HS-27A (cell line): Measurements from ENCODE around the gene ZNF595.
"Not testable (repeated sequence)": the region's sequence is repeated elsewhere in the genome, so short reads cannot be mapped to it uniquely, and the experiment has no call there.

ENCODE experiments used
- DNase-seq: peaks from one replicate; pipeline ENCODE4 v3.0.0-alpha.2; 2012; ENCODE audit warnings: low read depth, missing footprints

The ZNF595 gene

DNA sequence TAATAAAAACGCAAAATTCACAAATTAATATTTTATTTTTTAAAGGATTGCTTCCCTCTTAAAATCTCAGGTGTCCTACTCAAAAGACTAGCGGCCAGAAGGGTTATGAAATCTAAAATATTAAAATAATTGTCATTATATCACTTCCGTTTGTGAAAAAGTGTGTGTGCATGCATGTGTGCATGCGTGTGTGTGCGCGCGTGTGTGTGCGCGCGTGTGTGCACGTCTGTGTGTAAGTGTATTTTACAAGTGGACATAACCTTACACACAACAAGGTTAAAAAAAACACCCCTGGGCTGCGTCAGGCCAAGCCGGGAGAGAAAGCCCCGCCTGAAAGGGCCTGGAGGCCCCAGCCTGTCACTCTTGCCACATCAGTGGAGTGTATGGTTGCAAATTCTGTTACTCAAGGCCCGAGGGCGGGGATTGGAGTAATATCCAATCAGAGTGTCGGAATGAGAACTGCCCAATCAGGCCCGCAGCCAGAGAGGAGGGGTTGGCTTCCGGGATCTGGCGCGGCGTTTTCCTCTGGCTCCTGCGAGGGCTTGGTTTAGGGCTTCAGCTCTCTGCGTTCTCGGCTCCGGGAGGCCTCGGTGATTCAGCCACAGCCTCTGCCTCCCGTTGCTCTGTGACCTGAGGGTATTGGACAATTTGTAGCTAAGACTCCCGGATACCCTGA is at the start of gene ZNF595:
Gene ZNF595, plus strand, starts transcription at position 518 of the 676 bp plus-strand sequence. CDS start 168 bp downstream, outside the sequence.
- not testable (repeated sequence) for DNase-seq

DNA sequence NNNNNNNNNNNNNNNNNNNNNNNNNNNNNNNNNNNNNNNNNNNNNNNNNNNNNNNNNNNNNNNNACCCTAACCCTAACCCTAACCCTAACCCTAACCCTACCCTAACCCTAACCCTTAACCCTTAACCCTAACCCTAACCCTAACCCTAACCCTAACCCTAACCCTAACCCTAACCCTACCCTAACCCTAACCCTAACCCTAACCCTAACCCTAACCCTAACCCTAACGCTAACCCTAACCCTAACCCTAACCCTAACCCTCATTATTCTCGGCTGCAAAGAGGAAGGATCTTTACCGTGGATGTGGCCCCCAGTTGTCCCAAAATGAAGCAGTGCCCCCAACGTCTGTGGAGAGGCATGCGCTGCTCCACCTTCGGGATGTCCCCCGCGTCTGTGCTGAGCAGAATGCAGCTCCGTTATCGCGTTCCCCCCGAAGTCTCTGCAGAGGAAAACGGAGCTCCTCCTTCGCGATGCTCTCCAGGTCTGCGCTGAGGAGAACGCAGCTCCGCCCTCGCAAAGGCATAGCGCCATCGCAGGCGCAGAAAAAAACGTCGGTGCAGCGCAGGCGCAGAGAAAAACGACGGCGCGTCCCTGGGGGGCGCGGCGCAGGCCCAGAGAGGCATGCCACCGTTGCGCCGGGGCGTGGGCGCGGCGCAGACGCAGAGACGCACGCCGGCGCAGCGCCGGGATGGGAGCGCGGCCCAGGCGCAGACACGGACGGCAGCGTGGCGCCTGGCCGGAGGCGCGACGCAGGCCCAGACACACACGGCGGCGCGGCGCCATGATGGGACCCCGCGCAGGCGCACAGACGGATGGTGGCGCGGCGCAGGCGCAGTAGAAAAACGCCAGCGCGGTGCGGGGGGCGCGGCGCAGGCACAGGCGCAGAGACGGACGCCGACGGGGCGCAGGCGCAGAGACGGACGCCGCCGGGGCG is 42.9 kb upstream of the ZNF595 start:
- DNase-seq: not testable (repeated sequence)

DNA sequence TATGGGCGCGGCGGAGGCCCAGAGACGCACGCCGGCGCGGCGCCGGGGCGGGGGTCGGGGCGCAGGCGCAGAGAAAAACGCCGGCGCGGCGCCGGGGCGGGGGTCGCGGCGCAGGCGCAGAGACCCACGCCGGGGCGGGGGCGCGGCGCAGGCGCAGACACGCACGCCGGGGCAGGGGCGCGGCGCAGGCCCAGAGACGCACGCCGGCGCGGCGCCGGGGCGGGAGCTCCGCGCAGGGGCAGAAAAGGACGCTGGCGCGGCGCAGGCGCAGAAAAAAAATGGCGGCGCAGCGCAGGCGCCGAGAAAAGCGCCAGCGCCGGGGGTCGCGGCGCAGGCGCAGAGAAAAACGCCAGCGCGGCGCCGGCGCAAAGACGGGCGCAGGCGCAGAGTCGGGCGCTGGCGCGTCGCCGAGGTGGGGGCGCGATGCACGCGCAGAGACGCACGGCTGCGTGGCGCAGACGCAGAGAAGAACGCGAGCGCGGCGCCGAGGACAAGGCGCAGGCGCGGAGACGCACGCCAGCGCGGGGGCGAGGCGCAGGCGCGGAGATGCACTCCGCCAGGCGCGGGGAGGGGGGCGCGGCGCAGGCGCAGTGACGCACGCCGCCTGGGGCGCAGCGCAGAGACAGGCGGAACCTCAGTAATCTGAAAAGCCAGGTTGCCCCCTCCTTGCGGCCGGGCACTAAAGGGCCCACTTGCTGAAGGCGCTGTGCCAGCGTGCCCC is 41.9 kb upstream of the ZNF595 start:
- not testable (repeated sequence) for DNase-seq

DNA sequence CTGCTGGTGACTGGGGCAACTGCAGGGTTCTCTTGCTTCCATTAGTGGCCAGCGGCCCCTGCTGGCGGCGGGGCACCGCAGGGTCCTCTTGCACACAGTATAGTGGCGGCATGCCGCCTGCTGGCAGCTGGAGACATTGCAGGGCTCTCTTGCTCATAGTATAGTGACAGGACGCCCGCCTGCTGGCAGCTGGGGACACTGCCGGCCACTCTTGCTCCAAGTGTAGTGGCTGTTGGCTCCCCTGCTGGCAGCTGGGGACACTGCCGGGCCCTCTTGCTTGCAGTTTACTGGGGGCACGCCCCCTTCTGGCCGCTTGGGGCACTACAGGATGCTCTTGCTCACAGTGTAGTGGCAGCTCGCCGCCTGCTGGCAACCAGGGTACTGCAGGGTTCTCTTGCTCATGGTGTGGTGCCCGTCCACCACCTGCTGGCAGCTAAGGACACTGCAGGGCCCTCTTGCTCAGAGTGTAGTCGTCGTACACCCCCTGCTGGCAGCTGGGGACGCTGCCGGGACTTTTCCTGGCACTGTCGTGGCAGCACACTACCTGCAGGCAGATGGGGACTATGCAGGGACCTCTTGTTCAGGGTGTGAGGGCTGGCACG is 41.2 kb upstream of the ZNF595 start:
- not testable (repeated sequence) for DNase-seq

DNA sequence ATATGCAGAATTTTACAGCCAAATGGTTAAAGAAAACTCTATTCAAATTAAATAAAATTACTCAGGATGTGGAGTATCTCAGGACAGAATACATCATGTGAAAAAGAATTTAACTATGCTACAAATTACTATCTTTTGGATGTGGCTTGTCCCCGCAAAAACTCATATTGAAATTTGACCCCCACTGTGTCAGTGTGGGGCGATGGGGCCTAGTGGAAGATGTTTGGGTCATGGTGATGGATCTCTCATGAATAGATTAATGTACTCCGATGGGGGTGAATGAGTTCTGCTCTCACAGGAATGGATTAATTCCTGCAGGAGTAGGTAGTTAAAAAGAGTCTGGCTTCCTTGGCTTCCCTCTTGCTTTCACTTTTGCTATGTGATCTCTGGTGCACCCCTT is 35.0 kb upstream of the ZNF595 start:
- not testable (repeated sequence) for DNase-seq

DNA sequence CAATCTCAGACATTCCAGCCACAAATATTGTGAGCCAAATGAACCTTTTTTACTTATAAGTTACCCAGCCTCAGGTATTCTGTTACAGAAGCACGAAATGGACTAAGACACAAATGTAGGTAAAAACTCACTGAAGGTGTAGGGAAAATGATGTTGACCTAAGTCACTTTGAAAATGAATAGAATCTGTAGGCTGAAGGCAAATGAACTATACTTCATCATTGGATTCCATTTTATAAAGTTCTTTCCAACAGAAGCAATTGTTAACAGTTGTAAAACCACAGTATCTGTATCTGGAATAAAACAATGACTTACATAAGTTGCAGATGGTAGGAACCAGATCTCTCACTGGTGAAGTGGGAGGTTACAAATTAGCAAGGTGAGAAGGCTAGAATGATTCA is 34.5 kb upstream of the ZNF595 start:
- not testable (repeated sequence) for DNase-seq

DNA sequence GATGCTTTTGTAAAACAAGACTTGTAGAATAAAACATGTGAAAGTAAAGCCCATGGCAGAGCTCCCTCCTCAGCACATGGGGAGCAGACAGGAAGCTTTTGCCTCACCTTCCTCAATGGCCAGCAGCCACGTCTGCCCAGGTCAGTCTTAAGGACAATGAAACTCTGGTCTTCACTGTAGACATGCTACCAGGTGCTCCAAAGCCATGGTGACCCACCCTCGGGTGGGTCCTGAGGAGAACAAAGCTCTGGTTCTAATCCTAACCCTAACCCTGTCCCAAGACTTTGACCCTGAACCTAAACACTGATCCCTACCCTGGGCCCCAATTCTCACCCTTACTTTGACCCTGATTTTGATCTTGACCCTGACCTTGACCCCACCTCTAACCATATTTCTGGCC is 30.2 kb upstream of the ZNF595 start:
- DNase-seq: not testable (repeated sequence)

DNA sequence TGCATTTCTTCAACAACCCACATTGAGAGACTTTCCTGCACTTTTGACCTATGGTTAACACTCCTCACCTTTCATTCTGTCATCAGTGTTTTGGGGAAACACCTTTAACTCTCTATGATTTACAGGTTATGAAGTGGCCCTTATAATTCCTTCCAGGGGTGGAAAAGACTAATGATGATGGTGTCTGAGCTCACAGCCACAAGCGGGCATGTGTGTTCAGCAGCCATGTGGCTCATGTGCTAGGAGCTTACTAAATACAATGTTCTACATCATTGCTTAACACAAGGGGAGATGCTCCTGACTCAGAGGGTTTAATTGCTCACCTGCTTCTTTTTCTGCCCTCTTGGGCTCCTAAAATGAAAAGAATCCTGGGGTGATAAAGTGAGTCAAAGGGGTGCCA is 28.8 kb upstream of the ZNF595 start:
- DNase-seq: not testable (repeated sequence)

DNA sequence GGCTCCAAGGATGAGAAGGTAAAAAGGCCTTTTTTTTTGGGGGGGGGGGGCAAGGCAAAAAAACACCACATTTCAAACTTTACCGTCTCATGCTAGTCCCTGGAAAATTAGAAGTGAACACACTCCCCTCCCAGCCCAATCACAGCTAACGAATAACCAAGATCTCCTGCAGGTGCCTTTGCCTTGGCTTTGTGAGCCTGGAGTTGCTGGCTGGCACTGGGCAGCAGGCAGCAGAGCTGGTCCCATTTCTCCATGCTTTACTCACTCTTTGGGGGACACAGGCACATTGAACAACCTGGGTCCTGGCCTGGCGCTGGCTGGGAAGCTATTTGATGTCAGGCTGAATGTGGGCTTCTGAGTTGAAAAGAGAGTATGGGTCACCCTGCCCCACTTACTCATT is 25.6 kb upstream of the ZNF595 start:
- DNase-seq: not testable (repeated sequence)

DNA sequence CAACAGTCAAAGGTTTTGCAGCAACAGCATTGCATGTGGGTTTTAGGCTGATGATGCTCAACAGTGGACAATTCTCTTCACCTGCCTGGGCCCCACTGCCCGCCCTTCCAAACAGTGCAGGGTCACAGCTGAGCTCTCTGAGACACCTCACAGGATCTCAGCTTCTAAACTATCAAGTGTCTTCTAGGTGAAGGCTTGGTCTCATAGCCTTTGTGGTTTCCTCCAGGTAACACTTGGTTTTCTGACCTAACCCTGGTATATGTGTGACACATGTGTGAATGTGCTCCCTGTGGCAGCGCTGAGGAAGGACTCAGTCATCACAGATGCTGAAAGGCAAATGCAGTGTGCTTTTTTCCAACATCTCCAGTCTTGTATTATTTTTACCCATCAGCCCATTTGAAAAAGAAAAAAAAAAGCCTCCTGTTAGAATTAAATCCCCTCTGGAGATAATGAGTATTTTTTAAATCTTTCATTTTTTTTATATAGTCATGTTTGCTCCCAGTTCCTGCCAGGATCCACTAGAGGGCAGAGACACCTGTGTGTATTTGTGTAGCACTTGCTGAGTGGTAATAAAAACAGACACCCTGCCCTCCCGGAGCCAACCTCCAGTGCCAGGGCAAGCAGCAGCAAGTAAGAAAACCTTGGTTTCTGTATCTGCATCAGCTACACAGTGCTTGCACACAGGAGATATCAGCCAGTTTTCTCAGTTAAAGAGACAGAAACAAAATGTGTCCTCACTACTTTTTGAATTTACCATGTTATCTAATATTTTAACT is 24.2 kb upstream of the ZNF595 start:
- not testable (repeated sequence) for DNase-seq

DNA sequence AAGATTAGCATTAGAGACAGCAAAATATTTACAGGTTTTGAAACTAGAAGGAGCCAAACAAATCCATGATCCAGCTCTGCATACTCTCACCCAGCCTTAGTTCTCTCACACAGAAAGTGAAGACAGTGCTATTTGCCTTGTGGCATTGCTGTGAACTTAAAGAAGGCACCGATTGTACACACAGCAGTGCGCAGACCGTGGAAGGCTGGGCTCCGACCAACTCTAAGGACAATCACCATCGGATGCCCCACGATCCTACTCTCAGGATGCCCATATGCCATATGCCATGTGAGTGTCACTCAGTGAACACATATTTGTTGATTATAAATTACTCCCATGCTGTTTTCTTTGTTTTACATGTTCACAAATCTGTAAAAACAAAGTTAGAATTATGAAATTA is 19.8 kb upstream of the ZNF595 start:
- not testable (repeated sequence) for DNase-seq

DNA sequence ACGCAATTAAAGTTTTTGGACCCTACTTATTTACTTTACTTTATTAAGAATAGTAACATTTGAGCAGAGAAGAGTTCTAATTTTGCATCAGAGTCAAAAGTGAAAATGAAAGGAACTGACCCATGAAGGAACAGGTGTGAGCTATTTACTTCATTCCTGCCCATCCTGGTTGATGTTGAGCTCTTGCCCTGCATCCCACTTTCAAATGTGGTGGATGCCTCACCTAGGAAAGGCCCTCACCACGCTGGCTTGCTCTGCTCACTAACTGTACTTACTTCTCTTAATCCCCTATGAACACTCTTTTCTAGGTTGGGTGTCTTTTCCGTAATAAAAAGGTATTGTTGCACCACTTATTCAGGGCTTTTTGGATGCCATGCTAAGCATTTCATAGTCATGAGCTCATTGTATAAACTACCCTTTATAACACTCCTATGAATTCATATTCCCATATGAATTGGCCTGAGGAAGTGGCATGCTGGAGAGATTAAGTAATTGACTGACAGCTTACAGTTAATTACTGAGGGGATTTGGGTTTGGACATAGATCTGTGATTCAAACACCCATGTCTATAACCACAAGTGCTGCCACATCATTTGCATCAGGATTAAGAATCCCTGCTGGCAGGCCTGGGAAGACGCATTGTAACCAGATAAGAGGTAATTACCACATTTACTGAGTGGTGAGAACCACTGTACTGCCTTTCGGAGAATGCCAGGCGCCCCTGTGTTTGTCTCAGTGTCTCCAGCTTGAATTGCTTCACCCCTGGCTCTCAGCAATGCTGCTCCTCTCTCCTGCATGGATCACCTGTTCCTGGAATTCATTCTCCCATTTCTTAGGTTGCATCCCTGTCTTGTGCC is 16.3 kb upstream of the ZNF595 start:
- DNase-seq: not testable (repeated sequence)

DNA sequence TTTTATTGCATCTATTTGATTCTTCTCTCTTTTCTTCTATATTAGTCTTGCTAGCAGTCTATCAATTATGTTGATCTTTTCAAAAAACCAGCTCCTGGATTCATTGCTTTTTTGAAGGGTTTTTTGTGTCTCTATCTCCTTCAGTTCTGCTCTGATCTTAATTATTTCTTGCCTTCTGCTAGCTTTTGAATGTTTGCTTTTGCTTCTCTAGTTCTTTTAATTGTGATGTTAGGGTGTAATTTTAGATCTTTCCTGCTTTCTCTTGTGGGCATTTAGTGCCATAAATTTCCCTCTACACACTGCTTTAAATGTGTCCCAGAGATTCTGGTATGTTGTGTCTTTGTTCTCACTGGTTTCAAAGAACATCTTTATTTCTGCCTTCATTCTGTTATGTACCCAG is 14.9 kb upstream of the ZNF595 start:
- DNase-seq: not testable (repeated sequence)

DNA sequence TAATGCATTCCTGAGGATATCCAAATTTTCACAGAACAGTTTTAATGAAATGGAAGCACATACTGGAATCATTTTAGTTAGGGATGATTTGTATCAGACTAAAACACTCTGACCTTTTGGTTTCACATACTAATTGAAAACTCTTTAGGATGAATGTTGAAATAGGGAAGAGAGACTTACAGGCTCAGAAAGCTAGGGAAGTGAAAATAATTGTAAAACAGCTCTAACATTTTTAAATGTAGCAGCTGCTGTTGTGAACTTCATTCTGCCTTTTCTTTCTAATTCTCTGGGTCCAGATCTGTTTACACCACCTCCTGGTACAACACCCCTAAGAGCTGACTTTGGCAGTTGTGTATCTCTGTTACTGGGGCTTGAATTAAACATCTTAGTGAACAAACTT is 9.7 kb upstream of the ZNF595 start:
- DNase-seq: not testable (repeated sequence)

DNA sequence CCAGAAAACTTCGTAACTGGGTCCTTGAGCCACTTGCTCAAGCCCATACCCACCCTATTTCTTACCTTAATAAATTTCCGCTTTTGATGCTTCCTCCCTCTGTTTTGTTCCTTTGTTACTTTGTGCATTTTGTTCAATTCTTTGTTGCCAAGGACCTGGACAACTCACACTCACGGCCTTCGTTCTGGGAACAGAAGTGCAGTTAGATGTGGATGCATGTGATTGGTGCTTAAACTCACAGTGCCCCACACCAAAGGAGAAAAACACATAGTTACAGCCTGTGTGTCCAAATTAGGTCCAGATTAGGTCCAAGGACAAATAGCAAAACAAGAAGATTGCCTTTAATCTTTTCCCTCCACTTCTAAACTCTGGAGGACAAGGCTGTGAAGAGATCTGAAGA is 1.9 kb upstream of the ZNF595 start:
- not testable (repeated sequence) for DNase-seq

DNA sequence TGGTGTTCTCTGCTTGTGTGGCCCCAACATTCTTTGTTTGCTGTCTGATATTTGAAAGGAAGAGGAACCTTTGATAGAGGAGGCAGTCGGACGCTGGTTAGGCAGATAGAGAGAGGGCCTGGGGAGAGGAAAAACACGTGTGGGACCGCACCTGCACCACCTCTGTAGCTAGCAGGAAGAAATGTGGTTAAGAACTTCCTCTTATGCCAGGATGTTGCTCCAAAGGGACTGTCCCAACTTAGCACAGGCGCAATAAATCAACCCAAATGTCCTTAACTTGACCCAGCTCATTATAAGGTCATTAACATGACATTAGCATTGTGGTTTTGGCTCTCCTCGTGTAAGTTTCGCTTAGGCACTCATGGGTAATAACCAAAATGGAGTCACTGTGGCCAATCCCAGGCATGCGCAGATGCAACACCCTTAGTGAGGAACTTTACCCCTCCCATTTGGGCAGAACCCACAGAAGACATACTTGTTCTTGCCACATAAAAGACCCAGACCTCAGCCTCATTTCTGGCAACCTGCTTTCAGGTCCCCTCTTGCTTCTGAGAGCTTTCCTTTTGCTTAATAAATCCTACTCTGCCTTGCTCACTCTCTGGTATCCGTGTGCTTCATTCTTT is 1.4 kb upstream of the ZNF595 start:
- DNase-seq: not testable (repeated sequence)

DNA sequence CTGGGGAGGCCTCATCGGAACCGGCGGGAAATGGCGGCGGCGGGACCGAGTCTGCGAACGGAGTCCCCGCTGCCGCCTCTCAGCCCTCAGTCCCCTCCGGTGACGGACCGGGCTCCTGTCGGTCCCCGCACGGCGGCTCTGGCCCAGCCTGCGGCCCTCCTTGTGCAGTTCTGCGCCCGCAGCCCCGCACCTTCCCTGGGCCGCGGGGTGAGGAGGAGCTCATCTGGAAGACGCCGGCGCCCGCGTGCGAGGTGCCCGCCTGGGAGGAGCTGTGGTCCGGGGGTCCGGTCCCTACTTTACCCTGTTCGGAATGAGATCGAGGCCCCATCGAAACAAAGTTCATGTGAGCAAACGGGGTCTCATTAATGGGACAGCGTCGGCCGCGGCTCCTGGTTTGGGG is 400 bp downstream of the ZNF595 start:
- DNase-seq: not testable (repeated sequence)

DNA sequence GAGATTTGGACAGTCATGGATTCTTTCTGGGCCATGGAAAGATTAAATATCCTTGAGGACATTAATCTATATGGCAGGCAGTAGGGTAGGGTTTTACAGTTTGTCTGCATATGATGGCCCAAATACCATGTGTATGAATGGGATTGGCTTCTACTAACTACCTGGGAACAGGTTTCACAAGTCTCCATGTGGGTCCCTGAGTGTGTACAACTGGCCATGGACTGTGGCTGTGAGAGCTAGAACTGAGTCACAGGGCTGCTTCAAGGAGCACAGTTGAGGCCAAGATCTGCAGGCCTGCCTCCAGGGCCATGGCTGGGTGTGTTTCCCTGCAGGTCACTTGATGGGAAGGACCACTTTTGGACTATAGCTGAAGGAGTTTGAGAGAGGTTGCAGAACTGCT is 11.6 kb downstream of the ZNF595 start:
- not testable (repeated sequence) for DNase-seq

DNA sequence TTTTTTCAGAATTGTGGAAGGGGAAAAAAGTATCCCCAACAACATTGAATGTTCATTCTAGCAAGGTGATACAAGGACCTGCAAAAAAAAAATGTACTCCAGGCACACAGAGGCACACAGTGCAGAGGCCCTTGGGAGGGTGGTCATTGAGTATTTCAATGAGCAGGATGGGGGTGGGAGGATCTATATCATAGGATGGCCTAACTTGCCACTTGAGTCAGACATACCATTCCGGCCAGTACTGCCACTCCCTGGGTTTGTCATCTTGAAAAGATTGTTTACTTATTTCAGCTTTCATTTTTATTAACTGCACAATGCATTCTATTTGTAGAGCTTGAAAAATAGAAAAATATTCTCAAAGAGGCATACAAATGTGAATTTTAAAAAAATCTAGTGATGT is 18.7 kb downstream of the ZNF595 start:
- DNase-seq: no peak

DNA sequence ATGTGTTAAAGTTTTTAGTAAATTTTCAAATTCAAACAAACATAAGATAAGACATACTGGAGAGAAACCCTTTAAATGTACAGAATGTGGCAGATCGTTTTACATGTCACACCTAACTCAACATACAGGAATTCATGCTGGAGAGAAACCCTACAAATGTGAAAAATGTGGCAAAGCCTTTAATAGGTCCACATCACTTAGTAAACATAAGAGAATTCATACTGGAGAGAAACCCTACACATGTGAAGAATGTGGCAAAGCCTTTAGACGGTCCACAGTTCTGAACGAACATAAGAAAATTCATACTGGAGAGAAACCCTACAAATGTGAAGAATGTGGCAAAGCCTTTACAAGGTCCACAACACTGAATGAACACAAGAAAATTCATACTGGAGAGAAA is 32.8 kb downstream of the ZNF595 start:
- DNase-seq: no peak
